HG02642 (cell line): Measurements from ENCODE around the gene GRIP2.
A peak's percentile ranks its signal among the peaks of the same experiment; 100 is the strongest.

Experiments used
- ATAC-seq: cut with Tn5 transposase; IDR thresholded peaks from one replicate; pipeline ENCODE4 v1.9.1; 2021; ENCODE audit warnings: mild to moderate bottlenecking; ENCODE audit not compliant: unreplicated experiment, poor library complexity

The GRIP2 gene

GRCh38 chr3:14562121-14562890 is 22.2 kb upstream of the GRIP2 start:
- ATAC-seq: no peak

- ATAC-seq: no peak
These were observed 21.2 kb upstream of the GRIP2 start for GRCh38 chr3:14561051-14561960.

- ATAC-seq: no peak
These were observed 20.0 kb upstream of the GRIP2 start for GRCh38 chr3:14560110-14560509.

- no peak for ATAC-seq
These were observed 17.9 kb upstream of the GRIP2 start for GRCh38 chr3:14558029-14558428.

- ATAC-seq: no peak
These were observed 15.7 kb upstream of the GRIP2 start for GRCh38 chr3:14555835-14556234.

- ATAC-seq: no peak
These were observed 14.6 kb upstream of the GRIP2 start for GRCh38 chr3:14554715-14555114.

- no peak for ATAC-seq
These were observed 13.7 kb upstream of the GRIP2 start for GRCh38 chr3:14553871-14554270.

- no peak for ATAC-seq
These were observed 12.6 kb upstream of the GRIP2 start for GRCh38 chr3:14552717-14553116.

GRCh38 chr3:14552041-14552648 is 12.0 kb upstream of the GRIP2 start:
- no peak for ATAC-seq

GRCh38 chr3:14550651-14551611 is 10.8 kb upstream of the GRIP2 start:
- no peak for ATAC-seq

GRCh38 chr3:14550181-14550580 is 10.0 kb upstream of the GRIP2 start:
- no peak for ATAC-seq

- no peak for ATAC-seq
These were observed 9.2 kb upstream of the GRIP2 start for GRCh38 chr3:14549256-14549919.

- peak; percentile 45 for ATAC-seq
These were observed 8.2 kb upstream of the GRIP2 start for GRCh38 chr3:14548321-14548729.

- ATAC-seq: no peak
These were observed 7.6 kb upstream of the GRIP2 start for GRCh38 chr3:14547693-14548092.

- no peak for ATAC-seq
These were observed 5.9 kb upstream of the GRIP2 start for GRCh38 chr3:14546041-14546440.

- no peak for ATAC-seq
These were observed 5.1 kb upstream of the GRIP2 start for GRCh38 chr3:14545251-14545635.

- no peak for ATAC-seq
These were observed 4.4 kb upstream of the GRIP2 start for GRCh38 chr3:14544282-14545250.

- ATAC-seq: no peak
These were observed 3.3 kb upstream of the GRIP2 start for GRCh38 chr3:14543446-14543845.
